ENCODE data around the gene LPCAT1. TPM values are rescaled to one million over a fixed set of nuclear protein-coding genes. Genes with fewer than 3 reads are reported as not detected.

The LPCAT1 gene
- total RNA-seq, 1 experiment from 2014 or later, result 75.0 TPM

DNA sequence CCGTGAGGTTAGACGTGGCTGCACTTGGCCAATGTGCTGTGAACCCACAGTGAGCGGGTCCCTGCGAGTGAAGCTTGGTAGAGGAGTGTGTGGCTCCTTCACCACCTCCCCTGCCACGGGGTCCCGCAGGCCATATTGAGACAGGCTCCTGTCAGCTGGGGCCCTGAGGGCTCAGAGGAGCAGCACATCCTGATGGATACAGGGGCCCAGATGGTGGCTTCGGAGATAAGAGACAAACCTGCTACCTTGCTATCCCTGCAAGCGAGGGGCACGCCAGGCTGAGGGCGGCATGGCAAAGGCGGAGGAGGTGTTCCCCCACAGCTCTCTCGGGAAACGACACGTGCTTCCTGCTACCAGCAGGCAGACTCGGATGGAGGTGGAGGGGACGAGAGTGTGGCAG, 111.6 kb downstream of the LPCAT1 start:
- peaks cover 0 to 8% of the 10 kb centered on the region in 2 experiments; a peak in 1 of 4 replicates for H3K4me1 ChIP-seq (ENCODE audit: control insufficient read depth in 1 of 2, insufficient read depth in 2 of 2, low read length in 2 of 2)
- no peak overlapping the region for H3K4me2 ChIP-seq (ENCODE audit: low read length)
- H3K36me3 ChIP-seq (ENCODE audit: control insufficient read depth in 1 of 2, insufficient read depth in 2 of 2, low read length in 2 of 2), result no peaks in the 10 kb centered on the region
- H3K79me2 ChIP-seq (ENCODE audit: insufficient read depth, low read length), result no peaks in the 10 kb centered on the region
- no TSS peak for BruUV-seq (replicated peaks)
- DNase-seq (ENCODE audit: low read depth, low spot score), result no peak
- H3K27ac ChIP-seq (ENCODE audit: low read depth, low read length), result no peak overlapping the region
- TF ChIP-seq FOSL1 (IDR thresholded peaks at IDR 0.05; ENCODE audit: low read depth) (no peak), POLR2AphosphoS5 (IDR thresholded peaks at IDR 0.05; ENCODE audit: low read depth, low read length) (no peak), EZH2 (IDR thresholded peaks at IDR 0.05) (no peak), ELF1 (IDR thresholded peaks at IDR 0.05; ENCODE audit: borderline replicate concordance, low read depth) (no peak), ZNF274 (IDR thresholded peaks at IDR 0.05; ENCODE audit: low read depth, low read length) (no peak), ZFX (IDR thresholded peaks at IDR 0.05) (no peak), CEBPB (IDR thresholded peaks at IDR 0.05; ENCODE audit: low read depth) (no peak), CBX3 (IDR thresholded peaks at IDR 0.05; ENCODE audit: low read depth) (no peak), SIN3A (IDR thresholded peaks at IDR 0.05; ENCODE audit: low read depth) (no peak), EGR1 (IDR thresholded peaks at IDR 0.05; ENCODE audit: low read depth) (no peak), RAD21 (IDR thresholded peaks at IDR 0.05; ENCODE audit: low read depth) (no peak), SRF (IDR thresholded peaks at IDR 0.05; ENCODE audit: low read depth) (no peak)
- TF ChIP-seq, protein P1, sequence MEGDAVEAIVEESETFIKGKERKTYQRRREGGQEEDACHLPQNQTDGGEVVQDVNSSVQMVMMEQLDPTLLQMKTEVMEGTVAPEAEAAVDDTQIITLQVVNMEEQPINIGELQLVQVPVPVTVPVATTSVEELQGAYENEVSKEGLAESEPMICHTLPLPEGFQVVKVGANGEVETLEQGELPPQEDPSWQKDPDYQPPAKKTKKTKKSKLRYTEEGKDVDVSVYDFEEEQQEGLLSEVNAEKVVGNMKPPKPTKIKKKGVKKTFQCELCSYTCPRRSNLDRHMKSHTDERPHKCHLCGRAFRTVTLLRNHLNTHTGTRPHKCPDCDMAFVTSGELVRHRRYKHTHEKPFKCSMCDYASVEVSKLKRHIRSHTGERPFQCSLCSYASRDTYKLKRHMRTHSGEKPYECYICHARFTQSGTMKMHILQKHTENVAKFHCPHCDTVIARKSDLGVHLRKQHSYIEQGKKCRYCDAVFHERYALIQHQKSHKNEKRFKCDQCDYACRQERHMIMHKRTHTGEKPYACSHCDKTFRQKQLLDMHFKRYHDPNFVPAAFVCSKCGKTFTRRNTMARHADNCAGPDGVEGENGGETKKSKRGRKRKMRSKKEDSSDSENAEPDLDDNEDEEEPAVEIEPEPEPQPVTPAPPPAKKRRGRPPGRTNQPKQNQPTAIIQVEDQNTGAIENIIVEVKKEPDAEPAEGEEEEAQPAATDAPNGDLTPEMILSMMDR (IDR thresholded peaks at IDR 0.05 in 2 of 3, conservative IDR thresholded peaks at IDR 0.05 in 1 of 3; ENCODE audit: borderline replicate concordance in 1 of 3, insufficient read depth in 1 of 3, low read depth in 2 of 3, low read length in 2 of 3), result no peak
- TF ChIP-seq, protein P2, sequence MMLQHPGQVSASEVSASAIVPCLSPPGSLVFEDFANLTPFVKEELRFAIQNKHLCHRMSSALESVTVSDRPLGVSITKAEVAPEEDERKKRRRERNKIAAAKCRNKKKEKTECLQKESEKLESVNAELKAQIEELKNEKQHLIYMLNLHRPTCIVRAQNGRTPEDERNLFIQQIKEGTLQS (IDR thresholded peaks at IDR 0.05), result no peak
- intact Hi-C loops (cut with micrococcal nuclease), result no loop called here
- no peak overlapping the region for H2AFZ ChIP-seq (ENCODE audit: low read depth, low read length, poor library complexity, severe bottlenecking)
- ATAC-seq, result no peak
- H3K27me3 ChIP-seq (ENCODE audit: insufficient read depth, low read length), result 0 out of 2 replicates have a peak, but pooled peaks cover 6% of the 10 kb centered on the region
- ChIA-PET RAD21 (ENCODE audit: low non-redundant PET in 1 of 2, low total read pairs in 2 of 2, uncharacterized antibody in 2 of 2, unreplicated experiment in 2 of 2) (no interaction called here), CTCF (no interaction called here), POLR2A (no interaction called here)
- no peaks in the 10 kb centered on the region for H3K9me3 ChIP-seq (ENCODE audit: control insufficient read depth in 1 of 2, insufficient read depth in 1 of 2, low read depth in 1 of 2, low read length in 2 of 2)
- H3K4me3 ChIP-seq (replicated peaks in 1 of 2; ENCODE audit: low read depth in 1 of 2, low read length in 2 of 2), result no peak overlapping the region
- no peak overlapping the region for H3K9ac ChIP-seq (ENCODE audit: low read length)
- H3K9me2 ChIP-seq (ENCODE audit: insufficient read depth), result no peaks in the 10 kb centered on the region
- no peaks in the 10 kb centered on the region for H4K20me1 ChIP-seq (ENCODE audit: insufficient read depth)

Small RNAs within 50 kb of the gene (microRNA-seq; reads per million reads assigned to microRNA genes)
- not detected for gene MIR6075 (ENCODE audit: borderline number of aligned reads)

Other genes with a start within 250 kb of the LPCAT1 start
- gene TERT, start 228.9 kb downstream of the LPCAT1 start, total RNA-seq (2021; ENCODE audit: unreplicated experiment), result 6.9 TPM
- 98.4 TPM for gene CLPTM1L, start 178.9 kb downstream of the LPCAT1 start, total RNA-seq (2021; ENCODE audit: unreplicated experiment)
- not detected for gene SLC6A3, start 78.5 kb downstream of the LPCAT1 start, total RNA-seq (2021; ENCODE audit: unreplicated experiment)

Data from HCT116 (cell line).